Measurements from ENCODE around the gene IGFBP3.

The IGFBP3 gene, protein sequence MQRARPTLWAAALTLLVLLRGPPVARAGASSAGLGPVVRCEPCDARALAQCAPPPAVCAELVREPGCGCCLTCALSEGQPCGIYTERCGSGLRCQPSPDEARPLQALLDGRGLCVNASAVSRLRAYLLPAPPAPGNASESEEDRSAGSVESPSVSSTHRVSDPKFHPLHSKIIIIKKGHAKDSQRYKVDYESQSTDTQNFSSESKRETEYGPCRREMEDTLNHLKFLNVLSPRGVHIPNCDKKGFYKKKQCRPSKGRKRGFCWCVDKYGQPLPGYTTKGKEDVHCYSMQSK

DNA sequence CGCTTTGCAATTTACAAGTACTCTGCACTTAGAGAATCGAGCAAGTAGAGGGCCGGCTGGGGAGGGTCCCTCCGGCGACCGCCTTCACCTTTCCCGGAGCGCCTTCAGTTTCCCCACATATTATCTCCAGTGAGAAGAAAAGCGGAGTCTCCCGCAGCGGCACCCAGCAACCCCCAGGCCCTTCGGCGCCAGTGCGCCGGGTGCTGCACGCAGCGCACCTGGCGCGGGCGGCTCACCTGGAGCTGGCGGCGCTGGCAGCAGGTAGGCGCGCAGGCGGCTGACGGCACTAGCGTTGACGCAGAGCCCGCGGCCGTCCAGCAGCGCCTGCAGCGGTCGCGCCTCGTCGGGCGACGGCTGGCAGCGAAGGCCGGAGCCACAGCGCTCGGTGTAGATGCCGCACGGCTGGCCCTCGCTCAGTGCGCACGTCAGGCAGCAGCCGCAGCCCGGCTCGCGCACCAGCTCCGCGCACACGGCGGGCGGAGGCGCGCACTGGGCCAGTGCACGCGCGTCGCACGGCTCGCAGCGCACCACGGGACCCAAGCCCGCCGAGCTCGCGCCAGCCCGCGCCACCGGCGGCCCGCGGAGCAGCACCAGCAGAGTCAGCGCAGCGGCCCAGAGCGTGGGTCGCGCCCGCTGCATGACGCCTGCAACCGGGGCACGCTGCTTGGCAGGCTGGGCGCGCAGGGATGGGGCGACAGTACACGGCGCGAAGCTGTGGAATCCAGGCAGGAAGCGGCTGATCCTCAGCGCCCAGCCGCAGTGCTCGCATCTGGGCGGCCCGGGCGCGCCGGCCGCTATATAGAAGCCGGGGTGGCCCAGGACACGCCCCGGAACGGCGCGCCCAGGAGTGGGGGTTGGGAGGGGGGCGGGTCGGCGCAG is at the start of gene IGFBP3:
Gene IGFBP3, minus strand, starts transcription at position 771 of the 879 bp plus-strand sequence. Its CDS starts 132 bp downstream, at position 639.
- Histone ChIP-seq H2AFZ (ENCODE audit: low read length) (peak within 1 kb of the TSS; percentile 91), H3K9ac (ENCODE audit: low read length) (peak within 1 kb of the TSS; percentile 52)

GRCh38 chr7:45970454-45970853 is 49.4 kb upstream of the IGFBP3 start:
- Histone ChIP-seq H3K36me3 (replicated peaks; ENCODE audit: insufficient read depth, low read length) (no peaks in the 10 kb centered on the region), H3K4me1 (ENCODE audit: low read length) (no peaks in the 10 kb centered on the region), H3K27me3 (replicated peaks; ENCODE audit: insufficient read depth, low read length) (no peaks in the 10 kb centered on the region), H3K27ac (ENCODE audit: low read length) (no peak overlapping the region), H3K9me3 (replicated peaks; ENCODE audit: insufficient read depth, low read length) (no peaks in the 10 kb centered on the region), H4K20me1 (ENCODE audit: insufficient read depth, low read length) (no peaks in the 10 kb centered on the region), H3K9me2 (replicated peaks; ENCODE audit: insufficient read depth, low read length) (no peaks in the 10 kb centered on the region), H3K79me2 (ENCODE audit: low read length) (no peaks in the 10 kb centered on the region), H3K4me3 (ENCODE audit: low read length) (no peak overlapping the region), H3K4me2 (ENCODE audit: low read depth, low read length) (no peak overlapping the region), H3F3A (ENCODE audit: insufficient read depth, low read length) (no peaks in the 10 kb centered on the region), H2AFZ (ENCODE audit: low read length) (no peak overlapping the region), H3K9ac (ENCODE audit: low read length) (no peak overlapping the region)
- no peak for DNase-seq
- TF ChIP-seq EZH2 (optimal IDR thresholded peaks at IDR 0.05; ENCODE audit: low read depth, low read length), result no peak
- TF ChIP-seq EZH2phosphoT487 (IDR thresholded peaks at IDR 0.05; ENCODE audit: low read length), result no peak
- no peak for TF ChIP-seq CTCF (IDR thresholded peaks at IDR 0.05; ENCODE audit: low read length)

More for the DNA sequence above, at the start of gene IGFBP3:
- Histone ChIP-seq H3K4me3 (ENCODE audit: low read length) (peak within 1 kb of the TSS; percentile 65), H3K9me3 (replicated peaks; ENCODE audit: insufficient read depth, low read length) (no peaks in the 10 kb centered on the region), H3K27me3 (replicated peaks; ENCODE audit: insufficient read depth, low read length) (no peaks in the 10 kb centered on the region), H4K20me1 (ENCODE audit: insufficient read depth, low read length) (no peaks in the 10 kb centered on the region), H3K4me1 (ENCODE audit: low read length) (peaks cover 21% of the 10 kb centered on the region; the same call in 1 of the 2 replicates), H3K79me2 (ENCODE audit: low read length) (no peaks in the 10 kb centered on the region), H3F3A (ENCODE audit: insufficient read depth, low read length) (peaks cover 23% of the 10 kb centered on the region), H3K27ac (ENCODE audit: low read length) (peak within 1 kb of the TSS; percentile 30; the same call in 1 of the 2 replicates), H3K9me2 (replicated peaks; ENCODE audit: insufficient read depth, low read length) (no peaks in the 10 kb centered on the region), H3K4me2 (ENCODE audit: low read depth, low read length) (peak within 1 kb of the TSS; percentile 98), H3K36me3 (replicated peaks; ENCODE audit: insufficient read depth, low read length) (no peaks in the 10 kb centered on the region)
- TF ChIP-seq EZH2 (optimal IDR thresholded peaks at IDR 0.05; ENCODE audit: low read depth, low read length), result no peak
- peak; percentile 76 for DNase-seq

DNA sequence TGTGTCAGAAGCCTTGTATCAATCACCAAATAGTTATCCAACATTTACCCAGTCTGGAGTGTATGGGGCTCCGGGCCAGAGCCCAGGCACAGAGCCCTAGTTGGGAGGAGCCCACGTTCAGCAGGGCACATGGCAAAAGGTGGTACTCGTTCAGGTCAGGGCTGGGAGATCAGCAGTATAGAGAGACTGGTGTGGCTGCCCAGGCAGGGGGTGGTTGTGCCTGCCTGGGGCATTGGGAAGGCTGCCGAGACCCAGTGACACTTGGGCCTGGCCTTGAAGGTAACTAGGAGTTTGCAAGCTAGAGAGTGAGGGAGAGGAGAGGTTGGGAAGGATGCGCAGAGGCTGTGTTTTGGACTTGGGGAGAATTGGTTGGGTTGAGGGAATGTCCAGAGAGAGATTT is 48.9 kb upstream of the IGFBP3 start:
- Histone ChIP-seq H3K36me3 (replicated peaks; ENCODE audit: insufficient read depth, low read length) (no peaks in the 10 kb centered on the region), H3K4me1 (ENCODE audit: low read length) (no peaks in the 10 kb centered on the region), H3K79me2 (ENCODE audit: low read length) (no peaks in the 10 kb centered on the region), H3K9ac (ENCODE audit: low read length) (no peak overlapping the region), H3K4me2 (ENCODE audit: low read depth, low read length) (no peak overlapping the region), H4K20me1 (ENCODE audit: insufficient read depth, low read length) (no peaks in the 10 kb centered on the region), H3K9me3 (replicated peaks; ENCODE audit: insufficient read depth, low read length) (no peaks in the 10 kb centered on the region), H3K27ac (ENCODE audit: low read length) (no peak overlapping the region), H3K27me3 (replicated peaks; ENCODE audit: insufficient read depth, low read length) (no peaks in the 10 kb centered on the region), H2AFZ (ENCODE audit: low read length) (no peak overlapping the region), H3K9me2 (replicated peaks; ENCODE audit: insufficient read depth, low read length) (no peaks in the 10 kb centered on the region), H3F3A (ENCODE audit: insufficient read depth, low read length) (no peaks in the 10 kb centered on the region), H3K4me3 (ENCODE audit: low read length) (no peak overlapping the region)
- TF ChIP-seq EZH2 (optimal IDR thresholded peaks at IDR 0.05; ENCODE audit: low read depth, low read length) (no peak), CTCF (IDR thresholded peaks at IDR 0.05; ENCODE audit: low read length) (no peak), EZH2phosphoT487 (IDR thresholded peaks at IDR 0.05; ENCODE audit: low read length) (no peak)
- no peak for DNase-seq

Measured in MM.1S (cell line).